Testis (tissue), 3 donors: ENCODE data around the gene PRKCD. TPM values are rescaled to one million over a fixed set of nuclear protein-coding genes. Genes with fewer than 3 reads are reported as not detected.

Experiments
- DNase-seq: peaks from one replicate; pipeline ENCODE4 v3.0.0-alpha.2; 2019
- H3K27ac ChIP-seq, 2 donors: fragments of 200-600 bp; sonication (generic); one replicate each; pipeline ENCODE4 v1.5.1; 2019
- H3K27me3 ChIP-seq: fragments of 200-600 bp; sonication (generic); one replicate; pipeline ENCODE4 v1.5.1; 2019
- H3K36me3 ChIP-seq: fragments of 200-600 bp; sonication (generic); one replicate; pipeline ENCODE4 v1.5.1; 2017; ENCODE audit warnings: low read depth; ENCODE audit errors: missing control alignments
- H3K4me1 ChIP-seq: fragments of 200-600 bp; sonication (generic); one replicate; pipeline ENCODE4 v1.5.1; 2019
- H3K4me3 ChIP-seq, 2 donors: fragments of 200-600 bp; sonication (generic); one replicate each; pipeline ENCODE4 v1.5.1; 2017 to 2019
- H3K9me3 ChIP-seq: fragments of 200-600 bp; sonication (generic); one replicate; pipeline ENCODE4 v1.5.1; 2017
- CTCF ChIP-seq, 3 experiments: fragments of 450-650 bp in 2 of 3; fragments of 200-600 bp in 1 of 3; sonication (generic) in 1 of 3; IDR thresholded peaks; one replicate each; pipeline ENCODE4 v1.5.1; 2016 to 2019; ENCODE audit warnings: antibody characterized with exemption in 3 of 3, mild to moderate bottlenecking in 2 of 3, moderate library complexity in 1 of 3
- POLR2A ChIP-seq: fragments of 450-650 bp; IDR thresholded peaks from one replicate; pipeline ENCODE4 v1.6.1; 2017; ENCODE audit warnings: antibody characterized with exemption, mild to moderate bottlenecking, moderate library complexity
- WGBS, 2 donors: methylation state at CpG; one replicate each; pipeline ENCODE4 v1.1.5; 2018; 5-methylcytosine and 5-hydroxymethylcytosine counted together
- intact Hi-C: fragments of 100-400 bp; cut with DNase I; formaldehyde crosslinking; loops from one replicate; pipeline ENCODE4 v1.15.1; 2023; ENCODE audit warnings: low total_unique reads
- polyA plus RNA-seq: library from polyadenylated mRNA; stranded (reverse); fragments of 350-450 nt; fragmentation: Illumina TruSeq; extraction: RNeasy Lipid Tissue Mini Kit (QIAGEN cat#74804); gene quantifications from one replicate; pipeline ENCODE4 v1.2.3, GENCODE V29; 2014; ENCODE audit warnings: low read depth, low replicate concordance; ENCODE audit not compliant: insufficient read depth
- total RNA-seq, 2 donors: library from RNA; depleted of rRNA; stranded (reverse); fragments of >200 nt; gene quantifications; one replicate each; pipeline ENCODE4 v1.2.3, GENCODE V29; 2016

The PRKCD gene
- total and polyA plus RNA-seq, 3 donors from 2014 or later, result 36.3 to 44.5 (median 42.3) TPM

DNA sequence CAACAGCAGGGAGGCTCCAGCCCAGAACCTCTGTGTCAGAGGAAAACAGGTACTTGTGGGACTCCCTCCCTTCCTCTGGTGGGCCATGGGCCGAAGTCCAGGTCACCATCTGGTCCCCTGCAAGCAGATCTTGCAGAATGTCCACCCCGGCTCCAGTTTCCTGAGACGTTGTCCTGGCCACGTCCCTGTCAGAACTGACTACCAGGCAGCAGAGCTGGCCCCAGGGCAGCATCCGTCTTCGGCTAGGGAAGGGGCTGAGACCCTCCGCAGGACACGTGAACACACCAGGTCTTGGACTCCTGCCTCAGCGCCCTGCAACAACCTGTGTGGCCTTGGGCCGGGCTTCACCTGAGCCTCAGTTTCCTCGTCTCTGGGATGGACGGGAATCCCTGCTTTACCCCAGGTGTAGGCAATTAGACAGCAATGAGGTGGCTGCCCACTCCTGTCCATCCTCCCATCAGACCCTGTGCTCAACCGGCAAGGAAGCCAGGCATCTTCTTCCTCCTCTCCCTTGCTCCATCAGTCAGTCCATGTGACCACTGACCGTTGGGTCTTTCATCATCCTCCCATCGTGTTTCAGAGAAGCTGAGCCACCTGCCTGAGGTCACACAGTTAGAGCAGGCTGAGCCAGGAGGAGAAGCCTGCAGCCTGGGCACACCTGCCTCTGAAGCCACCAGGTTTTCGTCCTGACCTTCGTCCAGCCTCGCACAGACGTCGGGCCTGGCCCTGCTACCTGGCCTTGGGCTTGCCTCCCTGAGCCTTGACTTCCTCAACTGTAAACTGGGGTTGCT is 8.9 kb upstream of the PRKCD start:
- no peaks in the 10 kb centered on the region for H3K27me3 ChIP-seq
- no peaks in the 10 kb centered on the region for H3K9me3 ChIP-seq
- TF ChIP-seq CTCF (IDR thresholded peaks at IDR 0.05) (no peak), POLR2A (no peak)
- H3K4me3 ChIP-seq, result no peak overlapping the region
- H3K27ac ChIP-seq, result no peak overlapping the region
- intact Hi-C loops, result no loop called here
- no peaks in the 10 kb centered on the region for H3K36me3 ChIP-seq
- WGBS, 2 donors, result 84 to 88% methylated on average over 10 to 20 of the region's 20 CpGs
- no peaks in the 10 kb centered on the region for H3K4me1 ChIP-seq
- no peak for DNase-seq

GRCh38 chr3:53153264-53153823 is 7.7 kb upstream of the PRKCD start:
- DNase-seq, result no peak
- WGBS, 2 donors, result 75 to 78% methylated on average over 3 of the region's 3 CpGs
- no peak overlapping the region for H3K27ac ChIP-seq
- TF ChIP-seq POLR2A (no peak), CTCF (IDR thresholded peaks at IDR 0.05) (no peak)
- intact Hi-C loops, result no loop called here
- H3K27me3 ChIP-seq, result no peaks in the 10 kb centered on the region
- H3K36me3 ChIP-seq, result no peaks in the 10 kb centered on the region
- no peak overlapping the region for H3K4me3 ChIP-seq
- H3K9me3 ChIP-seq, result no peaks in the 10 kb centered on the region
- H3K4me1 ChIP-seq, result no peaks in the 10 kb centered on the region

DNA sequence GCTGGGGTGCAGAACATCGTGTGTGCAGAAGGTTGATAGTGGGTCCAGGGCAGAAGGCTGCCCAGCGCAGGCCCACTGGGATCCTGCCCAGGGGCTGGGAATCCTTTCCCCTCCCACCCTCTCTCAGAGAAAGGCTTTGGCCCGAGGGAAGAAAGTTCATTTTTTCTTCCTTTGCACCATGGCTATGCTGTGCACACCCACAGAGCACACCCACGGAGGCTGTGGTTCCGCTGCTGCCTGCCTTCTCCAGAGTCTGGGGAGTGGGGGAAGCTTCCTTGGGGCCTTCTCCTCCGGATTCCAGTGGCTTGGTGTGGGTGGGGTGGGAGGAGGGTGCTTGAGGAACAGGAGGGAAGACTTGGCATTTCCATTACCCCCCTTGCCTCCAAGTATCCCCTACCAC is 7.0 kb upstream of the PRKCD start:
- WGBS, 2 donors, result 40 to 51% methylated on average over 6 of the region's 6 CpGs
- H3K4me1 ChIP-seq, result no peaks in the 10 kb centered on the region
- H3K4me3 ChIP-seq, result no peak overlapping the region
- DNase-seq, result no peak
- TF ChIP-seq CTCF (IDR thresholded peaks at IDR 0.05) (no peak), POLR2A (no peak)
- H3K9me3 ChIP-seq, result no peaks in the 10 kb centered on the region
- no peak overlapping the region for H3K27ac ChIP-seq
- intact Hi-C loops, result no loop called here
- H3K36me3 ChIP-seq, result no peaks in the 10 kb centered on the region
- H3K27me3 ChIP-seq, result no peaks in the 10 kb centered on the region

DNA sequence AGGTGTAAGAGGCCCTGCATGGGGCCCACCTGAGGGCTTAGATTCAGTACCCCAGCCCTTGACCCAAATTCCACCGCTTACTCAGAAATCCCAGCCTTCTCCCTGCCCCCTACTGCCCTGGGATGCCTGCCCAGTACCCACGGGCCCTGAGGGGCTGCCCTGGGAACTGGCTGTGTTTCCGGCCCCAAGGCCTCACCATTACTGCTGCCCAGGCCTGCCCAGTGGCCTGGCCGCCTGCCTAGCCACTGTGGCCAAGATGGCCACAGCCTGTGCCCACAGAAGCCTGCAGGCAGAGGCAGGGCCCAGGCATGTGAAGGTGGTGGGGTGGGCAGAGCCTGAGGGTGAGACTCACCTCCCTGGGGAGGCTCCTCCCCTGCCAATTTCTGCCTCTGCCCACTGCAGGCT is 6.1 kb upstream of the PRKCD start:
- H3K27ac ChIP-seq, result no peak overlapping the region
- intact Hi-C loops, result no loop called here
- H3K4me1 ChIP-seq, result no peaks in the 10 kb centered on the region
- H3K36me3 ChIP-seq, result no peaks in the 10 kb centered on the region
- WGBS, 2 donors, result 78 to 79% methylated on average over 3 to 4 of the region's 4 CpGs
- no peak overlapping the region for H3K4me3 ChIP-seq
- DNase-seq, result no peak
- no peak for TF ChIP-seq POLR2A
- no peak for TF ChIP-seq CTCF (IDR thresholded peaks at IDR 0.05)
- no peaks in the 10 kb centered on the region for H3K9me3 ChIP-seq
- no peaks in the 10 kb centered on the region for H3K27me3 ChIP-seq

DNA sequence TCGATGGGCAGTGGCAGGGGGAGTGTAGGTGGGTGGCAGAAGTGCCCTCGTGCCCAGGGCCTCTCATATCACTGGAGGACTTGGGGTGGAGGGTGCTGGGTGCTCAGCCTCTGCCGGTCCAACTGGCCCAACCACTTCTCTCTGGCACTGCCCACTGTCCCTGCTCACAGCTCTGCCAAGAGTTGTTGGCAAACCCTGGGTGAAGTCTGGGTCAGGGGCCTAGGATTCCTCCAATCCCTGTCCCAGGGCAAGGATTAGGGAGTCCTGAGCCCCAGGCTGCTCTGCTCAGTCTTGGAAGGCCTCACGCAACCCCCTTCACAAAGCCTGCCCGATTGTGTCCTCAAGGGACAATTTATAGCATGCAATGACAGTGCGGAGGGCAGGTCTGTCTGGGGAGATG is 5.2 kb upstream of the PRKCD start:
- Histone ChIP-seq H3K36me3 (no peaks in the 10 kb centered on the region), H3K4me3 (no peak overlapping the region), H3K4me1 (peaks cover 3% of the 10 kb centered on the region), H3K27me3 (no peaks in the 10 kb centered on the region), H3K27ac (no peak overlapping the region), H3K9me3 (no peaks in the 10 kb centered on the region)
- no peak for DNase-seq
- intact Hi-C loops, result no loop called here
- WGBS, 2 donors, result 42 to 79% methylated on average over 3 to 6 of the region's 6 CpGs
- TF ChIP-seq CTCF (IDR thresholded peaks at IDR 0.05) (no peak), POLR2A (no peak)
